Measurements from ENCODE around the gene MYO7A. TPM values are rescaled to one million over a fixed set of nuclear protein-coding genes. Genes with fewer than 3 reads are reported as not detected.

The MYO7A gene
- total RNA-seq, 2 experiments from 2014 or later = 0.09 to 0.14 TPM

GRCh38 chr11:77201991-77202841, 74.2 kb downstream of the MYO7A start:
- DNase-seq (no peak), ATAC-seq (no peak)
- no peaks in the 10 kb centered on the region for H3K27me3 Mint-ChIP-seq
- POLR2A ChIA-PET = interaction anchor here (0.6 kb wide), 1 partner anchor 60 kb away, joined by 3 read pairs; no protein-coding TSS in a partner anchor
- no peaks in the 10 kb centered on the region for H3K36me3 Mint-ChIP-seq (ENCODE audit: low read depth)
- no peak overlapping the region for H3K27ac Mint-ChIP-seq
- no peak for TF ChIP-seq CTCF (IDR thresholded peaks at IDR 0.05)
- no peaks in the 10 kb centered on the region for H3K4me1 Mint-ChIP-seq (ENCODE audit: low read depth)
- CTCF ChIA-PET = interaction anchor here (1.2 kb wide), 1 partner anchor 13 kb away, joined by 3 read pairs; no protein-coding TSS in a partner anchor
- intact Hi-C loops (cut with micrococcal nuclease) = no loop called here
- no peaks in the 10 kb centered on the region for H3K9me3 Mint-ChIP-seq
- H3K4me3 Mint-ChIP-seq = no peak overlapping the region

GRCh38 chr11:77202941-77203900, 75.2 kb downstream of the MYO7A start:
- Mint-ChIP-seq H3K27ac (no peak overlapping the region), H3K36me3 (ENCODE audit: low read depth) (no peaks in the 10 kb centered on the region), H3K9me3 (no peaks in the 10 kb centered on the region), H3K4me1 (ENCODE audit: low read depth) (no peaks in the 10 kb centered on the region), H3K4me3 (no peak overlapping the region), H3K27me3 (no peaks in the 10 kb centered on the region)
- intact Hi-C loops (cut with micrococcal nuclease) = no loop called here
- POLR2A ChIA-PET = no interaction called here
- no peak for ATAC-seq
- no peak for DNase-seq
- CTCF ChIA-PET = interaction anchor here (1.2 kb wide), 1 partner anchor 76 kb away, joined by 5 read pairs; no protein-coding TSS in a partner anchor
- TF ChIP-seq CTCF (IDR thresholded peaks at IDR 0.05) = no peak

GRCh38 chr11:77203901-77204753, 76.1 kb downstream of the MYO7A start:
- Mint-ChIP-seq H3K36me3 (ENCODE audit: low read depth) (no peaks in the 10 kb centered on the region), H3K4me1 (ENCODE audit: low read depth) (no peaks in the 10 kb centered on the region), H3K9me3 (no peaks in the 10 kb centered on the region), H3K4me3 (no peak overlapping the region), H3K27me3 (no peaks in the 10 kb centered on the region), H3K27ac (no peak overlapping the region)
- intact Hi-C loops (cut with micrococcal nuclease) = no loop called here
- POLR2A ChIA-PET = no interaction called here
- DNase-seq = no peak
- CTCF ChIA-PET = interaction anchor here (1.2 kb wide), 1 partner anchor 77 kb away, joined by 5 read pairs; no protein-coding TSS in a partner anchor
- no peak for ATAC-seq
- TF ChIP-seq CTCF (IDR thresholded peaks at IDR 0.05) = no peak

- POLR2A ChIA-PET = no interaction called here
- ATAC-seq (no peak), DNase-seq (no peak)
- TF ChIP-seq CTCF (IDR thresholded peaks at IDR 0.05) = no peak
- CTCF ChIA-PET = no interaction called here
- Mint-ChIP-seq H3K27ac (no peak overlapping the region), H3K36me3 (ENCODE audit: low read depth) (no peaks in the 10 kb centered on the region), H3K9me3 (no peaks in the 10 kb centered on the region), H3K27me3 (no peaks in the 10 kb centered on the region), H3K4me3 (no peak overlapping the region), H3K4me1 (ENCODE audit: low read depth) (no peaks in the 10 kb centered on the region)
- intact Hi-C loops (cut with micrococcal nuclease) = no loop called here
These were observed 76.9 kb downstream of the MYO7A start for GRCh38 chr11:77204754-77205466.

Data from activated CD8-positive, alpha-beta T cell treated with anti-CD3 and anti-CD28 coated beads for 36 hours (primary cell).